B cell (primary cell): Measurements from ENCODE around the gene MAPK14. TPM values are rescaled to one million over a fixed set of nuclear protein-coding genes. Genes with fewer than 3 reads are reported as not detected.
"Not testable (repeated sequence)": the region's sequence is repeated elsewhere in the genome, so short reads cannot be mapped to it uniquely, and the experiment has no call there.

ENCODE experiments used
- ATAC-seq: fragments of 200-7000 bp; cut with Tn5 transposase; one replicate; pipeline ENCODE4 v1.10.0; 2021; ENCODE audit warnings: low read depth, mild to moderate bottlenecking, moderate number of reproducible peaks, moderate library complexity
- CTCF ChIA-PET: fragments of 350-600 bp; sonication (Branson Sonifier 250); formaldehyde crosslinking; loops from one replicate; lab custom pipeline; 2021; ENCODE audit warnings: antibody characterized with exemption, inconsistent platforms; lab: Charles Lee
- POLR2A ChIA-PET: fragments of 350-600 bp; sonication (Branson Sonifier 250); formaldehyde crosslinking; loops from one replicate; lab custom pipeline; 2021; ENCODE audit warnings: antibody characterized with exemption; lab: Charles Lee
- DNase-seq: peaks from one replicate; pipeline ENCODE4 v3.0.0; 2013
- H2AFZ ChIP-seq: 2 replicates; pipeline ENCODE4 v1.6.1; 2012; ENCODE audit warnings: mild to moderate bottlenecking, low read depth, low read length; ENCODE audit not compliant: insufficient read depth, poor library complexity, severe bottlenecking
- H3K27ac ChIP-seq, 2 donors: 1 replicate in 1 of 2; 2 replicates in 1 of 2; pipeline ENCODE4 v1.5.1; 2012 to 2013; ENCODE audit warnings: low read length in 2 of 2, mild to moderate bottlenecking in 2 of 2, moderate library complexity in 1 of 2
- H3K27me3 ChIP-seq, 4 experiments: fragments of 200-600 bp in 1 of 4; sonication (generic) in 1 of 4; replicated peaks in 1 of 4; 1 replicate in 2 of 4; 2 replicates in 2 of 4; pipeline versions ENCODE4 v1.6.1 to v1.7.0; 2013 to 2016; ENCODE audit warnings: low read length in 3 of 4, mild to moderate bottlenecking in 2 of 4, mixed read lengths in 1 of 4, moderate library complexity in 1 of 4; ENCODE audit not compliant: insufficient read depth in 4 of 4, control insufficient read depth in 3 of 4; ENCODE audit errors: control extremely low read depth in 1 of 4
- H3K36me3 ChIP-seq, 2 experiments: replicated peaks in 1 of 2; 1 replicate in 1 of 2; 2 replicates in 1 of 2; pipeline versions ENCODE4 v1.6.1 to v1.7.1; 2013; ENCODE audit warnings: low read length in 1 of 2; ENCODE audit not compliant: insufficient read depth in 2 of 2, control insufficient read depth in 1 of 2; ENCODE audit errors: control extremely low read depth in 1 of 2, extremely low read depth in 1 of 2
- H3K4me1 ChIP-seq, 2 donors: fragments of 200-600 bp in 1 of 2; sonication (generic) in 1 of 2; 1 replicate in 1 of 2; 2 replicates in 1 of 2; pipeline versions ENCODE4 v1.5.1 to v1.6.1; 2013 to 2017; ENCODE audit warnings: low read length in 2 of 2; ENCODE audit not compliant: control insufficient read depth in 2 of 2, insufficient read depth in 2 of 2
- H3K4me2 ChIP-seq: replicated peaks from 2 replicates; pipeline ENCODE3; 2012; ENCODE audit warnings: mild to moderate bottlenecking, low read depth, low read length; ENCODE audit not compliant: poor library complexity, severe bottlenecking
- H3K4me3 ChIP-seq, 5 experiments: fragments of 200-600 bp in 1 of 5; sonication (generic) in 1 of 5; 1 replicate in 3 of 5; 2 replicates in 2 of 5; pipeline versions ENCODE4 v1.5.1 to v1.7.0; 2011 to 2016; ENCODE audit warnings: low read length in 4 of 5, mild to moderate bottlenecking in 4 of 5, low read depth in 2 of 5, control low read depth in 1 of 5, moderate library complexity in 1 of 5; ENCODE audit not compliant: insufficient read depth in 1 of 5; ENCODE audit errors: control extremely low read depth in 1 of 5, extremely low read depth in 1 of 5
- H3K79me2 ChIP-seq: fragments of 200-600 bp; sonication (generic); one replicate; pipeline ENCODE4 v1.6.0; 2016; ENCODE audit warnings: low read length; ENCODE audit not compliant: control insufficient read depth, insufficient read depth
- H3K9ac ChIP-seq: fragments of 200-600 bp; sonication (generic); 2 replicates; pipeline ENCODE4 v1.6.1; 2017; ENCODE audit warnings: mild to moderate bottlenecking, low read length, moderate library complexity
- H3K9me3 ChIP-seq, 3 donors: one replicate each; pipeline versions ENCODE4 v1.6.1 to v1.7.1; 2013; ENCODE audit warnings: low read length in 2 of 3; ENCODE audit not compliant: control insufficient read depth in 2 of 3, insufficient read depth in 1 of 3; ENCODE audit errors: control extremely low read depth in 1 of 3
- H4K20me1 ChIP-seq: 2 replicates; pipeline ENCODE4 v1.6.0; 2012; ENCODE audit warnings: mild to moderate bottlenecking, low read length; ENCODE audit not compliant: insufficient read depth, control insufficient read depth, poor library complexity, severe bottlenecking
- H3K27ac Mint-ChIP-seq: one replicate; pipeline ENCODE4 v1.8.0; 2021; ENCODE audit warnings: mixed read lengths
- H3K27me3 Mint-ChIP-seq: one replicate; pipeline ENCODE4 v1.8.0; 2021; ENCODE audit warnings: mixed read lengths
- H3K4me1 Mint-ChIP-seq: one replicate; pipeline ENCODE4 v1.8.0; 2021; ENCODE audit warnings: mixed read lengths
- H3K4me3 Mint-ChIP-seq: one replicate; pipeline ENCODE4 v1.8.0; 2021; ENCODE audit warnings: mixed read lengths
- H3K9me3 Mint-ChIP-seq: one replicate; pipeline ENCODE4 v1.8.0; 2022; ENCODE audit warnings: mixed read lengths; ENCODE audit not compliant: insufficient read depth
- CTCF ChIP-seq: fragments of 200-600 bp; IDR thresholded peaks from one replicate; pipeline ENCODE4 v1.8.0; 2022; ENCODE audit warnings: antibody characterized with exemption, mild to moderate bottlenecking
- EZH2 ChIP-seq: IDR thresholded peaks from 2 replicates; pipeline ENCODE4 v1.6.1; 2012; ENCODE audit warnings: borderline replicate concordance, low read depth, mild to moderate bottlenecking, moderate library complexity, low read length; ENCODE audit not compliant: insufficient read depth, poor library complexity, severe bottlenecking
- WGBS: methylation state at CpG from one replicate; pipeline ENCODE4 v1.1.5; 2013; ENCODE audit warnings: missing lambda C conversion rate; ENCODE audit not compliant: insufficient coverage; 5-methylcytosine and 5-hydroxymethylcytosine counted together
- intact Hi-C: fragments of 100-400 bp; cut with micrococcal nuclease; formaldehyde crosslinking; loops from one replicate; pipeline ENCODE4 v1.10.0; 2022
- polyA plus RNA-seq: library from polyadenylated mRNA; depleted of rRNA; stranded (reverse); fragments of >200 nt; gene quantifications from 2 replicates; pipeline ENCODE4 v1.2.3, GENCODE V29; 2012
- total RNA-seq, 2 donors: library from RNA; stranded (reverse); fragments of 120-200 nt in 1 of 2; gene quantifications; 1 replicate in 1 of 2; 2 replicates in 1 of 2; pipeline versions ENCODE4 v1.2.3 to v1.2.4, GENCODE V29; 2013 to 2022

The MAPK14 gene
- total and polyA plus RNA-seq, 2 donors (not counting 1 experiment from before 2014, with no cell fraction given), result 19.5 to 50.4 TPM

GRCh38 chr6:35980991-35981645, 46.5 kb upstream of the MAPK14 start:
- POLR2A ChIA-PET, result no interaction called here
- DNase-seq (no peak), ATAC-seq (no peak)
- H3K9ac ChIP-seq, result no peak overlapping the region
- Mint-ChIP-seq H3K27me3 (peaks cover 16% of the 10 kb centered on the region), H3K4me1 (no peaks in the 10 kb centered on the region), H3K4me3 (no peak overlapping the region), H3K9me3 (no peaks in the 10 kb centered on the region), H3K27ac (no peak overlapping the region)
- no peak overlapping the region for H3K27ac ChIP-seq
- CTCF ChIA-PET, result no interaction called here
- H3K4me2 ChIP-seq, result no peak overlapping the region
- no peaks in the 10 kb centered on the region for H3K36me3 ChIP-seq
- H4K20me1 ChIP-seq, result no peaks in the 10 kb centered on the region
- no peak for TF ChIP-seq EZH2
- TF ChIP-seq CTCF, result no peak
- 92% methylated on average over 3 of the region's 6 CpGs for WGBS
- no peaks in the 10 kb centered on the region for H3K4me1 ChIP-seq
- no peaks in the 10 kb centered on the region for H3K9me3 ChIP-seq
- no peak overlapping the region for H3K4me3 ChIP-seq
- H3K79me2 ChIP-seq, result no peaks in the 10 kb centered on the region
- no peaks in the 10 kb centered on the region for H3K27me3 ChIP-seq
- intact Hi-C loops, result no loop called here
- H2AFZ ChIP-seq, result no peak overlapping the region

- no peak for DNase-seq
- no peaks in the 10 kb centered on the region for H3K9me3 Mint-ChIP-seq
- peaks cover 18% of the 10 kb centered on the region for H3K27me3 Mint-ChIP-seq
- Histone ChIP-seq H2AFZ (no peak overlapping the region), H3K4me3 (no peak overlapping the region), H3K36me3 (no peaks in the 10 kb centered on the region), H4K20me1 (no peaks in the 10 kb centered on the region), H3K79me2 (no peaks in the 10 kb centered on the region), H3K27ac (no peak overlapping the region), H3K4me1 (no peaks in the 10 kb centered on the region), H3K9me3 (no peaks in the 10 kb centered on the region), H3K9ac (no peak overlapping the region), H3K27me3 (no peaks in the 10 kb centered on the region), H3K4me2 (no peak overlapping the region)
- no peak overlapping the region for H3K27ac Mint-ChIP-seq
- no peaks in the 10 kb centered on the region for H3K4me1 Mint-ChIP-seq
- WGBS, result 88% methylated on average over 3 of the region's 4 CpGs
- ChIA-PET POLR2A (no interaction called here), CTCF (no interaction called here)
- no peak for ATAC-seq
- no peak overlapping the region for H3K4me3 Mint-ChIP-seq
- intact Hi-C loops, result no loop called here
- no peak for TF ChIP-seq CTCF
Observed at GRCh38 chr6:35984701-35985100, 42.9 kb upstream of the MAPK14 start.

- H3K9me3 ChIP-seq, H3K27ac ChIP-seq, H2AFZ ChIP-seq, H3K4me3 ChIP-seq, H3K27ac Mint-ChIP-seq, POLR2A ChIA-PET, H3K4me3 Mint-ChIP-seq, DNase-seq, H3K9me3 Mint-ChIP-seq, H3K79me2 ChIP-seq, H3K4me1 ChIP-seq, ATAC-seq, H4K20me1 ChIP-seq, intact Hi-C loops, H3K4me1 Mint-ChIP-seq, CTCF ChIA-PET, H3K27me3 ChIP-seq, H3K9ac ChIP-seq, H3K36me3 ChIP-seq, H3K4me2 ChIP-seq: not testable (repeated sequence)
- peaks cover 18% of the 10 kb centered on the region for H3K27me3 Mint-ChIP-seq
- WGBS, result 98% methylated on average over 5 of the region's 9 CpGs
Observed at GRCh38 chr6:35988047-35988446, 39.6 kb upstream of the MAPK14 start.
